GM19438 (cell line): ENCODE results near the gene GSTA1.
"Not testable (repeated sequence)": the region's sequence is repeated elsewhere in the genome, so short reads cannot be mapped to it uniquely, and the experiment has no call there.

Experiments used
- ATAC-seq: cut with Tn5 transposase; IDR thresholded peaks from one replicate; pipeline ENCODE4 v1.9.1; 2021; ENCODE audit warnings: low read depth; ENCODE audit not compliant: unreplicated experiment

GSTA1 gene

DNA sequence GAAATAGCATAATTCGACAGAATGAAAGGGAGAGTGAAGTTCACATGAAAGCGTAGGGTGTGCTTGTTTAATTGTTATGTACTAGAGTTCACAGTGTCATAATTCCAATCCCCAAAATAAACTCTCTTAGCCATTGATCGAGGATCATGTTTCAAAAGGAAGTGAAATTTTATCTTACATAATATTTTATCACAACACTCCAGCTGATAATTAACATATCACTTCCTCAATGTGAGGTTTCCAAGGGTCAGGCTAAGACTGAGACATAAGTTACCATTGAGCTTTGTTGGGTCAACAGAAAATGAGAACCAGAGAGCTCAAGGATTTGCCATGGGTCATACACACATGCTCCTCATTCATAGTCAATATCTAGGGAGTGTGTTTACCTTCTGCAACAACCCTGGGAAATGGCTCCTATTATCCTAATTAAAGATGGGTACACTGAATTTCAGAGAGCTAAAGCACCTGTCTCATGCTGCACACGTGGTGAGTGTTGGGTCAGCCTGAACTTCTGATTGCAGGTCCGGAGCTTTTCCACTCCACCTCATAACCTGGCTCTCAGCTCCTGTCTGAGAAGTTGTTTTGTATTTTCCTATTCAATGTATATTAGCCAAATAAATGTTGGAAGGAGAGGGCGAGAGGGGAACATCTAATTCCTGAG lies 43.4 kb downstream of the GSTA1 start:
- no peak for ATAC-seq

DNA sequence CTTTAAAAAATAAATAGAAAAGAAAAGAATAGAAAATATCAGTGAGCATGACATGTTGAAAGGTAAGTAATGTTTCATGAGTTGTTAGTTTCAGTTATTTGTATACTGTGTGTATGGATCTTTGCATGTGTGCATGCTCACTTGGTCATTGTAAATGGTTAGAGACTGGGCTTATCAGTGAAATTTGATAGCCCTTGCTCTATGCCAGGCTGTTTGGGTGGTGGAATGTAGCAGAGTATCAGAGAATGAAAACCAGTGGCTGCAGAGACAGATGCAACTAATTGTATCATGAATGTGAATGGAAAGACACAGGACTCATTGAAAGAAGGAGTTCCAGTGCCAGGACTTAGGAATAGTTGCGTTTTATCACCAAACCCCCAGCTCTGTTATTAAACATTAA lies 44.5 kb downstream of the GSTA1 start:
- ATAC-seq = no peak

DNA sequence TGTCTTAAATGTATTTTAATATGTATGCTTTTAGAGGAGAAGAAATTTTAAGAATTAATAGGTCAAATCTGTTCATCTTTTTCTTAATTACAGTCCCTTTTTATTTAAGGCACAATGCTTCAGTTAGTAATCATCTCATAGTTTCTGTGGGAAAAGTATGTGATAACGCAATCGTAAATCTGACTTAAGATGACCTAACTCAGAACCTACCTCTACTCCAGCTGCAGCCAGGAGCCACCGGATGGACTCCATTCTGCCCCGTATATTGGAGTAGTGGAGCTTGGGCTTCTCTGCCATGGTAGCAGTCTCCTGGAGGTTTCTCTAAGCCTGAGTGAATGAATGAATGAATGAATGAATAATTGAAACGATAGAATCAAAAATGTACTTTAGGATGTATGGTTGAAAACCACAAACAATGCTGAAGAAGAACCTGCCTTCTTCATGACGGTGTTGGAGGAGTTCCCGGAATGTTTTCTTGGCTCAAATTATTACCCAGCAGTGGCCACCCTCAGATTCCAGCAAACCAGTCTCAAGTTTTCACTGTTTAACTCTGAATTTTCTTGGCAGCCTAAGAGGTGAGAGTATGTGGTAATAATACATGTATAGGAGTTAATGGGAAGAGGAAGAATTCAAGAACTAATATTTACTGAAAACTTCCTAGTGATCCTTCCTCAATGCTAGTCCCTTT lies 45.8 kb downstream of the GSTA1 start:
- not testable (repeated sequence) for ATAC-seq

DNA sequence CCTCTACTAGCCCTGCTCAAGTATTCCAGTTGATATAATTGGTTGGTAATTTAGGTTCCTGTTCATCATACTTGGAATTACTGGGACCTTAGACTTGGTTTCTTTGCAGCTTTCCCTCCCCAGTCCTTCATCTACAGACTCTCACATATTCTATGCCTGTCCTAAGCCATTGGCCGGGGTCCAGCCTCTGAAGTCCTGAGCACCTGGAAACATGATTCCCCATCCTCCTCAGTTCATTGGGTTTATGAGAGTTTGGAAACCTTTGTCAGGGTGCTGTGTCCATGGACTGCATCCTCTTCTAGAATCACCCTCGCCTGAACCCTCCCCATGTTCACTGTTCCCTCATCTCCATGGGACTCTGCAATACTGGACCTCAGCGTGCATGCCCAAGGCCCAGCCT lies 49.2 kb downstream of the GSTA1 start:
- ATAC-seq = no peak

DNA sequence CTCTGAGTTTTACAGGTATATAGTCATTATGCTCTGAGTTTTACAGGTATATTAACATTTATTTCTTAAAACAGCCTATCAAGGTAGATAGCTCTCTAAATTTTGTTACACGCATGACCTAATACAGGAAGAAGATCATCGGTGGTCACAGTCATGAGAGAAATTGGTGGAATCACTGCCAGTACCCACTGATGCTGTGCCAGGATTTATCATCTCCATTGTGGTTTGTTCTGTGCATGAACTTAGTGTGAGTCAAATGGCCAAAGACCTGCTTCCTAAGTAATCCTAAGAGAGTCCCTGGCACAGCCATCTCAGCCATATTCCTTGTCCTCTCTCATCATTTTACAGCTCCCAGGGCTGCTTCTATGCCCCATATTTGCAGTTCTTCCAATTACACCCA lies 50.5 kb downstream of the GSTA1 start:
- not testable (repeated sequence) for ATAC-seq

DNA sequence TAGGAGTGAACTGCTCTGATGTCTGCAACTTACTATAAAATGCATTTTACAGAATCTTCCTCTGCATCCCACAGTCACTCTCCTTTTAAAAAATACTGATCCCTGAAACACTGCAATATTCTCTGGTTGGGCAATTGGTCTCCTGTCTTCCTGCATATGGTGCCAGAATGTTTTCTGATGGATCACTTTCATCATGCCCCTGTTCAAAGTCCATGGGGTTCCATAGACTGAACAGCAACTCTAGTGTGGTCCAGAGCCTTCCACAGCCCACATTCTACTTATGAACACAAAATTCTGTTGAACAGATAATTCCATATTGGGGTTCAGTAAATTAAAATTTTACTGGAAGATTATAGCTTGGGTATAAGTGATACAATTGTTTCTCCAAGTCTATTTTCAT lies 51.3 kb downstream of the GSTA1 start:
- no peak for ATAC-seq

DNA sequence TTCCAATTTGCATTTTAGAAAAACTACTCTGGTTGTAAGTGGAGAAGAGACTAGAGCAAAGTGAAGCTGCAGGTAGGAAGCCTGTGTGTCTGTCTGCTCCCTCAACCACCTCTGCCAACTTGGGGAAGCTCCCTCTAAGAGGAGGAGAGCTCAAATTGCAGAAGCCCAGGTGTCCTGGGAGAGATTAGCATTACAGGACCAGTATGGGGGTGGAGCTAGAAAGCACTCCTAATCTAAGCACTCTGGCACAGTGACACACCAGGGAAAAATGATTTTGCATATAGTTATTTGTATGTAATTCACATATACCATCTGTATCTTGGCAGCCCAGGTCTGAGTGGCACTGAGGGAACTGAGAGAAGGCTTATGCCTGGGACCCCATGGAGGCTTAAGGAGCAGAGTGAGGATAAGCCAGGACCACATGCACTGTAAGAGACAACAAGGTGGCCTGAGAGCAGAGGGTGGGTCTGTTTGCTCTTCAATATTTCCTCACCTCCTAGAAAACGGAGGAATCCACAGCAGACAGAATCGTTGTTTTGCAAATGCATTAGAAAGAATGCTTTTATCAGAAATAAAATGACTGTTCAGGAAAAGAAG lies 54.0 kb downstream of the GSTA1 start:
- no peak for ATAC-seq

DNA sequence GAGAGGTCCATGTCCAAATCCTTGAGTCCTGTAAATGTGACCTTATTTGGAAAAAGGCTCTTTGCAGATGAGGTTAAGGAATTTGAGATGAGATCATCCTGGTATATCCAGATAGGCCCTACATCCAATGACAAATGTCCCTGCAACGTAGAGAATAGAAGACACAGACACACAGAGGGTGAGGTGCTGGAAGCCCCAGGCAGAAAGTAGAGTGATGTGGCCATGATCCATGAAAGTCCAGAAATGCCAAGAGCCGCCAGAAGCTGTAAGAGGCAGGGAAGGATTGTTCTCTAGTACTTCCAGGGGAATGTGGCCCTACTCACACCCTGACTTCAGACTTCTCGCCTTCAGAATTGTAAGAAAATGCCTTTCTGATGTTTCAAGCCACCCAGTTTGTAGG lies 56.3 kb downstream of the GSTA1 start:
- not testable (repeated sequence) for ATAC-seq

DNA sequence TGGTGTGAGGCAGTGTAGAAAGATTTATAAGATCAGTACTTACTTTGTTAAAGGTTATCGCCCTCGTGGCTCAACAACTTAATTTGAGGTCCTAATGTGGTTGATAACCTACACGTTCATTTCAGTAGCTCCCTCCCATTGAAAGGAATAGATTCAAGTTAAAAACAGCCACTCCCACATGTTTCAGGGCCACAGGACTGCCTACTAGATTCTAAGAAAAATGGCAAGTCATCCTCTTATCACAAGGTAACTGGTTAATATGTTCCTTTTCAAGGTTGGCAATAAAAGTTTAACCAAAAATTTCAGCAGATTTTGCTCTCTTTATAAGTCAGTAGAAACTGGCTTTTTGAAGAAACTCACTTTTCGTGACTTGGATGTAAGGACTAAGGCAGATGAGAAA lies 57.4 kb downstream of the GSTA1 start:
- ATAC-seq = no peak

DNA sequence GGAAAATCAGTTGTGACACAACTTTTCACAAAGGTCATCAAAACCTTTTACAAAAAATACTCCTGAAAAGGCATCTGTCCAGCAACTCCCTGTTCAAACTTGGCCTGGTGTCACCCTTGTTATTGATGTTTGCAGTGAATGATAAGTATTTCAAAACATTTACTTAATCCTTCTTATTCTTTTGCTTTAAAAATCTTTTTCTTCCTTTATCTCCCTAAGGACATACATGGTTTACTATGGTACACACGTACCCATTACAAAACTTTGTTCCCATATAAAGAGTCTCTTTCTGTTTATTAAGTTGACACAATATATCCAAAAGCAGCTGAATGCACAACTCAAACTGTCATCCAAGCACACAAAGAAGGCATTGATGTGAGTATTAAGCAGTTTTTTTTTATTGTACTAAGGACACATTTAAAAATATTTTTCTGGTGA lies 57.8 kb downstream of the GSTA1 start:
- no peak for ATAC-seq

DNA sequence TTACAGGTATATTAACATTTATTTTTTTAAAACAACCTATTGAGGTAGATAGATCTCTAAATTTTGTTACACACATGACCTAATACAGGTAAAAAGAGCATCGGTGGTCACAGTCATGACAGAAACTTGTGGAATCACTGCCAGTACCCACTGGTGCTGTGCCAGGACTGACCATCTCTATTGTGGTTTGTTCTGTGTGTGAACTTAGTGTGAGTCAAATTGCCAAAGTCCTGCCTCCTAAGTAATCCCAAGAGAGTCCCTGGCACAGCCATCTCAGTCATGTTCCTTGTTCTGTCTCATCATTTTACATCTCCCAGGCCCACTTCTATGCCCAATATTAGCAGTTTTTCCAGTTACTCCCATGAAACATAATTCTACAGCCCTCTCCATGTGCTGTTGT lies 61.7 kb downstream of the GSTA1 start:
- no peak for ATAC-seq
